SH-SY5Y (cell line): ENCODE results near the gene ASZ1.

ENCODE experiments used
- GATA2 ChIP-seq: IDR thresholded peaks from 2 replicates; pipeline ENCODE4 v1.6.1; 2011; ENCODE audit warnings: mild to moderate bottlenecking, low read depth, low read length
- GATA3 ChIP-seq: IDR thresholded peaks from 2 replicates; pipeline ENCODE4 v1.6.1; 2011; ENCODE audit warnings: low read depth, mild to moderate bottlenecking, low read length, moderate library complexity

- no peak for TF ChIP-seq GATA2
- no peak for TF ChIP-seq GATA3
These were observed 33.5 kb downstream of the ASZ1 start for GRCh38 chr7:117393781-117394180.
